Smooth muscle cell (in vitro differentiated cells): ENCODE measurements around the gene KAT6B. TPM values are rescaled to one million over a fixed set of nuclear protein-coding genes. Genes with fewer than 3 reads are reported as not detected.

Source experiments
- DNase-seq: peaks from one replicate; lab custom pipeline; 2025; ENCODE audit not compliant: unreplicated experiment; lab: John Stamatoyannopoulos, UW
- H2AFZ ChIP-seq: fragments of 200-600 bp; sonication (generic); 2 replicates; pipeline ENCODE4 v1.6.0; 2016; ENCODE audit warnings: antibody characterized with exemption, low read depth, mild to moderate bottlenecking
- H3F3A ChIP-seq: fragments of 200-600 bp; sonication (generic); 2 replicates; pipeline ENCODE4 v1.6.0; 2017; ENCODE audit warnings: antibody characterized with exemption, low read depth
- H3K27ac ChIP-seq: fragments of 200-600 bp; sonication (generic); 2 replicates; pipeline ENCODE4 v1.5.1; 2016; ENCODE audit warnings: low read depth, mild to moderate bottlenecking
- H3K27me3 ChIP-seq: fragments of 200-600 bp; sonication (generic); 2 replicates; pipeline ENCODE4 v1.6.1; 2016; ENCODE audit warnings: low read depth, mild to moderate bottlenecking
- H3K36me3 ChIP-seq: fragments of 200-600 bp; sonication (generic); 2 replicates; pipeline ENCODE4 v1.5.1; 2016; ENCODE audit warnings: low read depth
- H3K4me1 ChIP-seq: fragments of 200-600 bp; sonication (generic); 2 replicates; pipeline ENCODE4 v1.5.1; 2016; ENCODE audit warnings: low read depth
- H3K4me2 ChIP-seq: fragments of 200-600 bp; sonication (generic); 2 replicates; pipeline ENCODE4 v1.6.0; 2016; ENCODE audit warnings: mild to moderate bottlenecking
- H3K4me3 ChIP-seq: fragments of 200-600 bp; sonication (generic); 2 replicates; pipeline ENCODE4 v1.5.1; 2016; ENCODE audit warnings: mild to moderate bottlenecking
- H3K79me2 ChIP-seq: fragments of 200-600 bp; sonication (generic); 2 replicates; pipeline ENCODE4 v1.6.0; 2016; ENCODE audit warnings: low read depth, mild to moderate bottlenecking
- H3K9ac ChIP-seq: fragments of 200-600 bp; sonication (generic); 2 replicates; pipeline ENCODE4 v1.6.0; 2016; ENCODE audit warnings: low read depth
- H3K9me3 ChIP-seq: fragments of 200-600 bp; sonication (generic); replicated peaks from 2 replicates; pipeline ENCODE4 v1.5.1; 2016; ENCODE audit warnings: low read depth
- H4K20me1 ChIP-seq: fragments of 200-600 bp; sonication (generic); 2 replicates; pipeline ENCODE4 v1.6.0; 2016; ENCODE audit warnings: low read depth
- CTCF ChIP-seq: fragments of 200-600 bp; sonication (generic); IDR thresholded peaks from 2 replicates; pipeline ENCODE4 v1.5.1; 2017; ENCODE audit warnings: borderline replicate concordance, mild to moderate bottlenecking, antibody characterized with exemption; ENCODE audit not compliant: insufficient read depth, poor library complexity, severe bottlenecking
- WGBS: methylation state at CpG from one replicate; pipeline ENCODE4 v1.1.7; 2016; ENCODE audit warnings: low lambda C conversion rate; 5-methylcytosine and 5-hydroxymethylcytosine counted together
- polyA plus RNA-seq: library from polyadenylated mRNA; unstranded; fragments of >200 nt; fragmentation: Nextera tagmentation; extraction: Ambion mirVana; gene quantifications from 2 replicates; pipeline ENCODE4 v1.2.1, GENCODE V29; 2016
- total RNA-seq: library from RNA; depleted of rRNA; stranded (reverse); fragments of >200 nt; gene quantifications from 2 replicates; pipeline ENCODE4 v1.2.3, GENCODE V29; 2014

Gene KAT6B
- total and polyA plus RNA-seq, 2 experiments from 2014 or later: 9.0 to 19.8 TPM

DNA sequence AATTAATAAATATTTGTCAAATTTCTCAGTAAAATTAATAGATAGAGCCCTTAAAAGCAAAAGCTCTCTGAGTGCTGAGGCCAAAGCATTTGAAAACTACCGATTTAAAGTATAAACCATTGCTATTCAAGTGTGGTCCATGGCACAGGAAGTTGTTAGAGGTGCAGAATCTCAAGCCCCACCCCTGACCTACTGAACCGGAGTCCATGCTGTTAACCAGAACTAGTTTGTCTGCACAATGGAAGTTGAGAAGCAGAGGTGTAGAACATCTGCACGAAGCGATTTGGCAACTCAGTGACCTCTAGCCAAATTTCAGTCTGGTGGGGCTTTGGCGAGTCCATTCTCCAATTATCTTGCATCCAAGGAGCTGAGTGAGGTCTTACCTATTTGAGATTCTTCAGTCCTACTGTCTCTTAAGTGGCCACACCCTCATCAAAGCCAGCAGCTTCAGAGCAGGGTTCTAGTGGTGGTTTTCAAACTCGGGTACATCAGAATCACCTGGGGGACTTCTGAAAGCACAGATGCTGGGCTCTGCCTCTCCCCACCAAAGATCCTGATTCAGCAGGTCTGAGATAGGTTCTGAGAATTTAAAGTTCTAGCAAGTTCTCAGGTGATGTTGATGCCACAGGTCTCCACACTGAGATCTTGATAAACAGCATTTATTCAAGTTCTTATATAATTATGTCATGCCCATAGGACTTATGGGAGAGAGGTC, 188.3 kb downstream of the KAT6B start:
- Histone ChIP-seq H2AFZ (no peak overlapping the region), H3K4me3 (no peak overlapping the region), H3K79me2 (no peaks in the 10 kb centered on the region), H3K4me2 (no peak overlapping the region), H3K4me1 (no peaks in the 10 kb centered on the region), H4K20me1 (no peaks in the 10 kb centered on the region), H3K27me3 (no peaks in the 10 kb centered on the region), H3K27ac (no peak overlapping the region), H3K9me3 (no peaks in the 10 kb centered on the region), H3K9ac (no peak overlapping the region), H3F3A (no peaks in the 10 kb centered on the region), H3K36me3 (no peaks in the 10 kb centered on the region)
- no peak for TF ChIP-seq CTCF
- no peak for DNase-seq
- 97% methylated on average over 6 of the region's 6 CpGs for WGBS

- Histone ChIP-seq H3K9me3 (no peaks in the 10 kb centered on the region), H3K4me2 (no peak overlapping the region), H3K4me3 (no peak overlapping the region), H3F3A (no peaks in the 10 kb centered on the region), H4K20me1 (no peaks in the 10 kb centered on the region), H3K79me2 (no peaks in the 10 kb centered on the region), H3K27ac (no peak overlapping the region), H3K27me3 (no peaks in the 10 kb centered on the region), H3K4me1 (no peaks in the 10 kb centered on the region), H2AFZ (no peak overlapping the region), H3K9ac (no peak overlapping the region), H3K36me3 (no peaks in the 10 kb centered on the region)
- no peak for TF ChIP-seq CTCF
- no peak for DNase-seq
- WGBS: 30% methylated on average over 5 of the region's 5 CpGs
Measured at GRCh38 chr10:75015442-75015841, 189.0 kb downstream of the KAT6B start.

DNA sequence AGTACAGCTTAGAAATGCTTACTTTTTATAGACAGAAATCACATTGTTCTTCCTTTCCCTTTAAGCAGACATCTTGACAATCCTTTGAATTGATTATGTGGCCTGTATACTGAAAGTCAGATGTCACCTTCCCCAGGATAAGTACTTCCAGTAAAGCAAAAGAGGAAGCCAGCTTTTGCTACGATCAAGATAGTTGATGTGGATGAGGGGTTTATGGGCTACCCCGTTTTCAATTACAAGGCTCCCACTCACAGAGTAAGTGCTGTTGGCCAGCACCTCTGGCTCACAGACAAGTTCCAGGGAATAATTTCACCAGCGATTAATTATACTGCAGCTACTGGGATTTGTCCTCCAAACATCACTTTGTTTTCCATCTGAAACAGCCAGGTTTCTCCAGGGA, 189.9 kb downstream of the KAT6B start:
- no peak overlapping the region for H2AFZ ChIP-seq
- no peaks in the 10 kb centered on the region for H3K9me3 ChIP-seq
- no peaks in the 10 kb centered on the region for H3K36me3 ChIP-seq
- no peaks in the 10 kb centered on the region for H3K79me2 ChIP-seq
- no peak overlapping the region for H3K4me2 ChIP-seq
- no peaks in the 10 kb centered on the region for H3K27me3 ChIP-seq
- no peak overlapping the region for H3K4me3 ChIP-seq
- H3K27ac ChIP-seq: no peak overlapping the region
- no peak for DNase-seq
- WGBS: 77% methylated on average over 3 of the region's 3 CpGs
- no peaks in the 10 kb centered on the region for H3K4me1 ChIP-seq
- no peak for TF ChIP-seq CTCF
- no peaks in the 10 kb centered on the region for H4K20me1 ChIP-seq
- no peaks in the 10 kb centered on the region for H3F3A ChIP-seq
- H3K9ac ChIP-seq: no peak overlapping the region

DNA sequence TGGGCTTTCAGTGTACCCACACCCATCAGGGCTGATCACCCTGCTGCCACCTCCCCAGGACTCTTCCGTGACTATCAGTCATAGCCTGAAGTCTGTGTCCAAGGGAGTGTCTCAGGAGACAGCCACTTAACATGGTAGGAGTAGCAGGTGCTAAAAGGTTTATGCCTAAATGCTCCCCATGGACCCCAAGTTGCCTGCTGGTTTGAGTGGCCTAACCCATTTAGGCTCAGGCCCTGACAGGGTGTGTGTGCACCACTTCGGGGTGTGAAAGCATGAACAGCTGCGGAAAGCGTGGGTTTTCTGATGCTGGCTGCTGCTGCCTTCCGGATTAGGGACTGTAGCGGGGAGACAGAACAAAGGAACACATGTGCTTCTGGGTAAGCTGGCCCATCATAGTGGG, 191.9 kb downstream of the KAT6B start:
- DNase-seq: no peak
- Histone ChIP-seq H3K27ac (no peak overlapping the region), H3F3A (no peaks in the 10 kb centered on the region), H3K9me3 (no peaks in the 10 kb centered on the region), H3K4me3 (no peak overlapping the region), H3K36me3 (no peaks in the 10 kb centered on the region), H3K4me2 (no peak overlapping the region), H4K20me1 (no peaks in the 10 kb centered on the region), H3K9ac (no peak overlapping the region), H3K27me3 (no peaks in the 10 kb centered on the region), H2AFZ (no peak overlapping the region), H3K79me2 (no peaks in the 10 kb centered on the region), H3K4me1 (no peaks in the 10 kb centered on the region)
- 97% methylated on average over 6 of the region's 6 CpGs for WGBS
- no peak for TF ChIP-seq CTCF
